DMS53 (cell line): Measurements from ENCODE around the gene C4orf17.

Experiments
- DNase-seq: peaks from one replicate; lab custom pipeline; 2025; lab: John Stamatoyannopoulos, UW

C4orf17 gene

DNA sequence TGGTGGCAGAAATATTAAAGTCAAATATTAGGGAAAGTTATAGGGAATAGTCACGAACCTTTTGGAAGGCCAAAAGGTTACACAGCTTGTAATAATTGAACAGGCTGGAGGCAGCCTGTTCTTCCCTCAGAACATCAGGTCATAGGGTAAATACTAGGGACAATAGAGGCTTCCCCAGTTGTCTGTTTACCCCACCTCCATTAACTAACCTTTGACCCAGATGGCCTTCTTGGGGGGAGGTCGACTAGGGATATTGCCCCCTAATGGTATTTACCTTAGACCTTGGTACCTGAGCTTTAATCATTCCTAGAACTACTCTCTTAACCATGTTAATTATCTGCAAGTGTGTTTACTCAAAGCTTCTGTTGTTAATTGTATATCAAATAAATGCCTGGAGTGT lies 26.0 kb downstream of the C4orf17 start:
- peak; percentile 23 for DNase-seq

- DNase-seq: no peak
Measured at GRCh38 chr4:99537674-99538073, 26.9 kb downstream of the C4orf17 start.

DNA sequence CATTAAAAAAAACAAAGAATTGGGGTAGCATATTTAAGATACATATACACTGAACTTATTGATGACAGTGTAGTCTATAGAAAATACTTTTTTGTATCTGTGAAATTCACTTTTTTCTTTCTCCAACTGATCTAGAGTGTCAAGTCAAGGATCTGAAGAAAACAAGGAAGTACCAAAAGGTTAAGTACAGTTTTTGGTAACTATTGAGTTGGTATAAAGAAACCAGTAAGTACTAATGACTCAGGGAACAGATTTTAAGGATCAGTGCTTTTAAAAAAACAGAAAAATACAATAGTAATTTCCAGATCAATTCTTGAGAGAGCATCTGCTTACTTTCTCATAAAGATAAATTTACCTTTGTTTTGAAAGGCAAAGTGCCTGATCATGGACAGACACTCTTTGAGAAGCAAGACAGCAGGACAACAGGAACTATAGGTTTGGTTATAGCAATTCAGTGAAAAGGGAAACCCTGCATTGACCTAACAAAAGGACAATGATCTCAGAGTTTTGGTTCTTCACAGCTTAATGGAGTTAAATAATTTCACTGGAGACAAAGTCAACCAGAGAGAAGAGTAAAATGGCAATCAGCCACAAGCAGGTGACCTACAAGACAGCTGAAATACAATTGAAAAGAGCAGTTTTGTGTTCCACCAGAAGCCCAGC lies 29.6 kb downstream of the C4orf17 start:
- no peak for DNase-seq

- no peak for DNase-seq
Measured at GRCh38 chr4:99552872-99553271, 42.1 kb downstream of the C4orf17 start.

DNA sequence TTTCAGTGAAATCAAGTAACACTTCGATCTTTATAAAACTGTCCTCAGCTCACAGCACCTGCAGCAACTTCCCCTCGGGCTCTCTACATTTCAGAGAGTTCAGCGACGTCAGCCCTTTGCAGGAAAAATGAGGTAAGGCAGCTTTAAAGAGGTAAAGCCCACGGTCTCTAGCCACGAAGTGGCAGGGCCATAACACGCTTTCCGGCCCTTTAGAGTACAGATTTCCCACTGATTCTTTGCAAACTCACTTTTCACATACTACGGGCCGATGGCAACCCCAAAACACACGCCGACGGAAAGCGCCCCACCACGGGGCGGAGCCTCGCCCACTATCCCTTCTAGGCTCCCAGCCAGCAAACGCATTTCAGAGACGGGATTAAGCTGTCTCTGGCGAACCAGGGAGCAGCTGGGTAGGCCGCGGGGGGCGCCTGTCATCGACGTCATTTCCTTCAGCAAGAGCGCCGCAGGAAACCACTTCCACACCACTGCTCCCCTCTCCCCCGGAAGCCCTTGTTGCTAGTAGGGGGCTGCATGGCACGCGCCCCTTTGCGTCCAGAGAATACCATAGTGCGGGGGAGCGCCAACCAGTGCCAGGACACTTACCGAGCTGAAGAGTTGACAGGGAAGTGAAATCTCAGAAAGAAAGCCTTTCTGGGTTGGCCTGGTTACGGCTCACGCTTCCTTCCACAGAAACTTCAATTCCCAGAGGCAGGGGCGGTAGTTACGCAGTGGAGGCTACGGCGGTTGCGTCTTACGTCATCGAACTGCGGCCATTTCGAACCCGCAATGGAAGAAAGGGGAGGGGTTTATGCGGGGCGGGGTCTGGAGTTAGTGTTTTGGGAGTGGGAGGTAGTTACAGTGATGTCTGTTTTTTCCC lies 52.7 kb downstream of the C4orf17 start, which contains the start of gene TRMT10A:
TSS of gene TRMT10A (minus strand) at position 730 of the 877 bp plus-strand sequence. CDS start 4,701 bp downstream, outside the sequence.
- peak; percentile 97 for DNase-seq

DNA sequence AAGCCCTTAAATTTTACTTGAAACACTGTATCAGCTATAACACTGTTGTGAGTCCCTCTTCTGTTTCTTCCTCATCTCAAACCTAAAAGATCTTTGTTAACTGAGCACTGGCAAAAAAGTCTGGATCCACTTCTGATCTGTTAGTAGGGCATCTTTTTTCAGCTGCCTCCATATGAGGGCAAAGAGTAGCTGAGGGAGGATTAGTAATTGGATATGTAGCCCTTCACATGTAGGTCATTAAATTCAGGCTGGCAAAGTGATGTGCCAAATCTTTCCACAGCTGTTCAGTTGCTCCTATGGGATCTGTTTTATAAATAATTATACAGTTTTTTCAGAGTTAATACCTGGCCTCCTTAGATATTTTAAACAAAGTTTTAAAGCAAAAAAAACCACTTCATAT lies 54.1 kb downstream of the C4orf17 start:
- no peak for DNase-seq

DNA sequence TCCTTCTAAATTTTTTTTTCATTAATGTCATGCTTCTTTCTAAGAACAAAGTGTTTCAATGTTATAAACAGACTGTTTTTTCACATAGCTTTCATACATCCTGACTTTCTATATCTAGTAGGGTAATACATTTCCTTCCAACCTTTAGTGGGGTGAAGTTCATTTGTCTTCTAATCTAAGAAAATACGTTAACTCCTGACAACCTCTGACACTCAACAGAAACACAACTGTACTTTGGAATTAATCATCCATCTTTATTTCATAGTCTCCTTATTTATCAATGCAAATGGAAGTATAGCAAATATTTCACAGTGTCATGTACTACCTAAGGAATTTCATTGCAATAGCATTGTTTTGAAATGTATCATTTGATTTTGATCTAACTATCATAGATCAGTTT lies 61.1 kb downstream of the C4orf17 start:
- no peak for DNase-seq

DNA sequence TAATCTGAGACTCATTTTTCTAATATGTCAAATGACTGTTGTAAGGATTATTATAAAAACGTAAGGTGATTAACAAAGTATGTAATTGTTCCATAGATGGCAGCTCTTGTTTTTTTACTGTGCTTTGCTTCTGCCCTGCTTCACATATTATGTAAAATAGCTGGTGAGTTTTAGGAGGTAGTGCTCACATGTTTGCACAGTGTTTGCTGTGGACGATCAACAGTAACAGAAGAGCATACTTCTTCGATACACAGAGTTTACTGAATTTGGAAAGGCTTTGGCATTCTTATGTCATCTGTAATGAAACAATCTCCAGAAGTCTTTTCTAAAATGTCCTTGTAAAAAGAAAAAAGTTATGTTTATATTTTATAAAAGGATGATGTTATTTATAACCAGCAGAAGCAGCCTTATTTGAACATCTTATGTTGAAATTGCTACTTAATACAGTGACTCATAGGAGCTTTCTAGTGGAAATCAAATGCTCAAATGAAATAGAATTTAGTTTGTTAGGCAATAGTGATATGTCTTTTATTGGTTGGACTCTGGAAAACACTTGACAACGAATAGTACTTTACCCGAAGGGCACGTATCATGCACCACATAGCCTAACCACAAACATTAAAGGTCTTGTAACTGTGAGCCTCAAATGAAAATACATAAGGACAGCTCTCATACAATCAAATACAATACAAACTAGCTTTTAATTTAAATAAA lies 61.9 kb downstream of the C4orf17 start:
- DNase-seq: no peak

DNA sequence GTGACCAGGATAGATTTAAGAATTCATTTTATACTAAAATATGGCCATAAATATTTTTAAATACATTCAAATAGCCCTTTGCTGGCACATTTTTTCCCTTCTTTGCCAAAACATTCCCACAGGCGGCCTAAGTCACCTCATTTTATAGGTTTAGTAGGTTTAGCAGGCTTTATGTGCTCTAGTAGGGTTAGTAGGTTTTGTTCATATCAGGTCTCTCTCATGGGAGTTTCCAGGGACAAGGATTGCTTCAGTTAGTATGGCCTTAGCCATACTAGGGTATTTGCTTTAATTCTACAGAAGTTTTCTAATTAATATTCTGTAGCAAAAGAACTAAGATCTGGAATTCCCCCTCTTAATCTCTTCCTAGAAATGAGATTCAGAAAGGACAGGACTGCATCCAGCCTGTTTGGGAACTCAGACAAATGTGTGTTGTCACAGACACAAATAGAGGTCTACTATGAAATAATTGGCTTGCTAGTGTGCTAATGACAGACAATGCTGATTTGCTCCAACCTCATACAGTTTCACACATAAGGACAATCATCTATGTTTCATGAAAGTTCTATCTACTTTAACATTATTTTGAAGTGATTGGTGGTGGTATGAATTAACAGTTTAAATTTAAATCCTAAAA lies 63.0 kb downstream of the C4orf17 start:
- no peak for DNase-seq

- no peak for DNase-seq
Measured at GRCh38 chr4:99574530-99575324, 63.9 kb downstream of the C4orf17 start, which contains the start of gene MTTP. TSS of gene MTTP (plus strand) at chr4:99574824. CDS start at chr4:99574910, 86 bp downstream.

GRCh38 chr4:99578714-99579113 lies 67.9 kb downstream of the C4orf17 start:
- DNase-seq: no peak

- DNase-seq: no peak
Measured at GRCh38 chr4:99585516-99585915, 74.7 kb downstream of the C4orf17 start.

DNA sequence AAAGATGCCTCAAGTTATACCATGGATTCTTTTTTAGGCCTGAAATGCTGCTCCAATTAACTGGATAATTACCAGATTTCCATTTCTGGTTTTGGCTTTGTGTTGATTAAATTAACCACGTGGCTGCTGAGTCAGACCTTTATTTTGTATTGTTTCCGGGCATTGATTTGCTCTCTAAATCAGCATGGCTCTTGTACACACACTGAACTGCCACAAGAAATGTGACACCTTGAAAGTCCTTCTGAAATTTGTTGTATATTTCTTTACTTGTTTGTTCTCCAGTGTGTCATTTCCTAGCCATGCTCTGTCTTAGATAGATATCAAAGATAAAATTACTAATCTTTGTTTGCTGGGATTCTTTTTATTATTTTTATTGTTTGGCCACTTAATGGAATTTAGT lies 75.5 kb downstream of the C4orf17 start:
- peak; percentile 1 for DNase-seq

DNA sequence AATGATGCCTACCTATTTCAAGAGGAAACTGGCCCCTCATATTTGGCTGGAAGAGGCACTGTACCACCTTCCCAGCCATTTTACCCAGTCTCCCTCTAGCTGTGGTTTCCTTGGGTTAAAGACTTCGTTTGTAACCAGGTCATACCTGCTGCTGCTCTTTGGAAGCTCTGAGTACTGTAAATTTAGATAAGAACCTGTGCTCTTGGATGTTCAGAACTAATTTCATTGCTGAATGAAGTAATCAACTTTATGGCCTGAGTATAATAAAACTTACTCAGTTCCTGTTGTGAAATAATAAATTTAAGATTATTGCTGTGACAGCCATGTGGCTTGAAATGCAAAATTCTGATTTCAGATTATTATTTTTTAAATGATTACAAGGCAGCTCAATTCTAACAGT lies 76.0 kb downstream of the C4orf17 start:
- DNase-seq: no peak

- no peak for DNase-seq
Measured at GRCh38 chr4:99587309-99587708, 76.5 kb downstream of the C4orf17 start.

DNA sequence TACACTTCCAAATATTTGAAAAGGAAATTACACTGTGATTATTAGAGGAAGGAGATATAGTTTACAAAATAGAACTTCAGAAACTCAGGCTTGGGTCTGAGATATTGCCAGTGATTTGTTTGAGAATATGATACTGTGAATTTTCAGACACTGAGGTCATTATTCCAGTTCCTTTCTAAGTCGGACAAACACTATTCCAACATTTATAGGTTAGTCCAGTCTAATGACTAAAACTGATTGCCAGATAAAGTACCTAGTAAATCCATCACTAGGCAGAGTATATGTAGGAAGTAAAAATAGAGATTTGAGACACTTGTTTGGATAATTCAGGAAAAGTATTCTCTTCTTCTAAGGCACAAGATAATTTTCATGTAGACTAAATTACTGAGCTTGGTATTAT lies 77.0 kb downstream of the C4orf17 start:
- DNase-seq: no peak

DNA sequence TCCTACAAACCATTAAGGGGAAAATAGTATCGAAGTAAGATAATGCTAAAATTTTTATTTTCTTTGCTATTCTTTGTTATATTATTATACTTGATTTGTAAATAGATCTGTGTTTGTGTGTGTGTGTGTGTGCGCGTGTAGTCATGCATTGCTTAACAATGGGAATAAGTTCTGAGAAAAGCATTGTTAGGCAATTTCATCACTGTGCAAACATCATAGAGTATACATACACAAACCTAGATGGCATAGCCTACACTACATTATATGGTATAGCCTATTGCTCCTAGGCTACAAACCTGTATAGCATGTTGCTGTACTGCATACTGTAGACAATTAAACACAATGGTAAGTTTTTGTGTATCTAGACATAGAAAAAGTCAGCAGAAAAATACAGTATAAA lies 80.9 kb downstream of the C4orf17 start:
- peak; percentile 72 for DNase-seq
